Neutrophil (primary cell): ENCODE data around the gene TRERF1.
A peak's percentile ranks its signal among the peaks of the same experiment; 100 is the strongest.

ENCODE experiments used
- H3K27ac ChIP-seq: fragments of 200-600 bp; sonication (generic); 2 replicates; pipeline ENCODE4 v1.5.1; 2016; ENCODE audit warnings: mild to moderate bottlenecking, moderate library complexity
- H3K27me3 ChIP-seq: fragments of 200-600 bp; sonication (generic); 2 replicates; pipeline ENCODE4 v1.6.0; 2016; ENCODE audit warnings: mild to moderate bottlenecking
- H3K36me3 ChIP-seq: fragments of 200-600 bp; sonication (generic); 2 replicates; pipeline ENCODE4 v1.5.1; 2017
- H3K4me1 ChIP-seq, 2 experiments: fragments of 200-600 bp in 1 of 2; sonication (generic) in 1 of 2; 1 replicate in 1 of 2; 2 replicates in 1 of 2; pipeline versions ENCODE4 v1.5.1 to v1.6.1; 2013 to 2016; ENCODE audit warnings: low read depth in 1 of 2, low read length in 1 of 2, mild to moderate bottlenecking in 1 of 2, moderate library complexity in 1 of 2; ENCODE audit not compliant: control insufficient read depth in 1 of 2, insufficient read depth in 1 of 2
- H3K4me3 ChIP-seq, 2 experiments: fragments of 200-600 bp in 1 of 2; sonication (generic) in 1 of 2; 1 replicate in 1 of 2; 2 replicates in 1 of 2; pipeline ENCODE4 v1.5.1; 2013 to 2016; ENCODE audit warnings: low read depth in 1 of 2, low read length in 1 of 2, mild to moderate bottlenecking in 1 of 2, moderate library complexity in 1 of 2
- H3K9me3 ChIP-seq: fragments of 200-600 bp; sonication (generic); 2 replicates; pipeline ENCODE4 v1.5.1; 2016
- CTCF ChIP-seq: fragments of 200-600 bp; sonication (generic); IDR thresholded peaks from 2 replicates; pipeline ENCODE4 v1.5.1; 2016; ENCODE audit warnings: antibody characterized with exemption

The TRERF1 gene

GRCh38 chr6:42393339-42393738, 58.4 kb downstream of the TRERF1 start:
- no peak for TF ChIP-seq CTCF
- H3K27ac ChIP-seq: peak overlapping the region; percentile 84
- H3K4me1 ChIP-seq: peaks cover 42 to 58% of the 10 kb centered on the region in 2 experiments
- no peaks in the 10 kb centered on the region for H3K36me3 ChIP-seq
- no peaks in the 10 kb centered on the region for H3K27me3 ChIP-seq
- H3K9me3 ChIP-seq: no peaks in the 10 kb centered on the region
- H3K4me3 ChIP-seq: no peak overlapping the region

GRCh38 chr6:42392833-42393232, 58.9 kb downstream of the TRERF1 start:
- H3K27ac ChIP-seq: peak overlapping the region; percentile 84
- H3K4me3 ChIP-seq: no peak overlapping the region
- no peaks in the 10 kb centered on the region for H3K9me3 ChIP-seq
- TF ChIP-seq CTCF: no peak
- peaks cover 42 to 59% of the 10 kb centered on the region in 2 experiments for H3K4me1 ChIP-seq
- H3K27me3 ChIP-seq: no peaks in the 10 kb centered on the region
- H3K36me3 ChIP-seq: no peaks in the 10 kb centered on the region

- H3K27ac ChIP-seq: peak overlapping the region; percentile 84
These were observed 60.3 kb downstream of the TRERF1 start for GRCh38 chr6:42391441-42391840.

GRCh38 chr6:42390228-42390934, 61.3 kb downstream of the TRERF1 start:
- Histone ChIP-seq H3K27me3 (no peaks in the 10 kb centered on the region), H3K27ac (peak overlapping the region; percentile 60), H3K36me3 (no peaks in the 10 kb centered on the region), H3K9me3 (no peaks in the 10 kb centered on the region), H3K4me3 (peak overlapping the region in 1 of 2 experiments; percentile 10), H3K4me1 (peaks cover 61 to 78% of the 10 kb centered on the region in 2 experiments)
- no peak for TF ChIP-seq CTCF

More at GRCh38 chr6:42391441-42391840, 60.3 kb downstream of the TRERF1 start:
- no peak for TF ChIP-seq CTCF
- Histone ChIP-seq H3K27me3 (no peaks in the 10 kb centered on the region), H3K9me3 (no peaks in the 10 kb centered on the region), H3K4me3 (no peak overlapping the region), H3K4me1 (peaks cover 56 to 73% of the 10 kb centered on the region in 2 experiments), H3K36me3 (no peaks in the 10 kb centered on the region)

GRCh38 chr6:42389736-42390135, 62.0 kb downstream of the TRERF1 start:
- TF ChIP-seq CTCF: no peak
- H3K4me3 ChIP-seq: no peak overlapping the region
- H3K27me3 ChIP-seq: no peaks in the 10 kb centered on the region
- no peaks in the 10 kb centered on the region for H3K9me3 ChIP-seq
- no peaks in the 10 kb centered on the region for H3K36me3 ChIP-seq
- H3K4me1 ChIP-seq: peaks cover 59 to 77% of the 10 kb centered on the region in 2 experiments
- peak overlapping the region; percentile 60 for H3K27ac ChIP-seq
